HG02970 (cell line): ENCODE results near the gene PTCH2.

Source experiments
- ATAC-seq: cut with Tn5 transposase; IDR thresholded peaks from one replicate; pipeline ENCODE4 v1.9.1; 2021; ENCODE audit warnings: mild to moderate bottlenecking, moderate library complexity, moderate number of reproducible peaks; ENCODE audit not compliant: unreplicated experiment, low FRiP score

The PTCH2 gene, protein sequence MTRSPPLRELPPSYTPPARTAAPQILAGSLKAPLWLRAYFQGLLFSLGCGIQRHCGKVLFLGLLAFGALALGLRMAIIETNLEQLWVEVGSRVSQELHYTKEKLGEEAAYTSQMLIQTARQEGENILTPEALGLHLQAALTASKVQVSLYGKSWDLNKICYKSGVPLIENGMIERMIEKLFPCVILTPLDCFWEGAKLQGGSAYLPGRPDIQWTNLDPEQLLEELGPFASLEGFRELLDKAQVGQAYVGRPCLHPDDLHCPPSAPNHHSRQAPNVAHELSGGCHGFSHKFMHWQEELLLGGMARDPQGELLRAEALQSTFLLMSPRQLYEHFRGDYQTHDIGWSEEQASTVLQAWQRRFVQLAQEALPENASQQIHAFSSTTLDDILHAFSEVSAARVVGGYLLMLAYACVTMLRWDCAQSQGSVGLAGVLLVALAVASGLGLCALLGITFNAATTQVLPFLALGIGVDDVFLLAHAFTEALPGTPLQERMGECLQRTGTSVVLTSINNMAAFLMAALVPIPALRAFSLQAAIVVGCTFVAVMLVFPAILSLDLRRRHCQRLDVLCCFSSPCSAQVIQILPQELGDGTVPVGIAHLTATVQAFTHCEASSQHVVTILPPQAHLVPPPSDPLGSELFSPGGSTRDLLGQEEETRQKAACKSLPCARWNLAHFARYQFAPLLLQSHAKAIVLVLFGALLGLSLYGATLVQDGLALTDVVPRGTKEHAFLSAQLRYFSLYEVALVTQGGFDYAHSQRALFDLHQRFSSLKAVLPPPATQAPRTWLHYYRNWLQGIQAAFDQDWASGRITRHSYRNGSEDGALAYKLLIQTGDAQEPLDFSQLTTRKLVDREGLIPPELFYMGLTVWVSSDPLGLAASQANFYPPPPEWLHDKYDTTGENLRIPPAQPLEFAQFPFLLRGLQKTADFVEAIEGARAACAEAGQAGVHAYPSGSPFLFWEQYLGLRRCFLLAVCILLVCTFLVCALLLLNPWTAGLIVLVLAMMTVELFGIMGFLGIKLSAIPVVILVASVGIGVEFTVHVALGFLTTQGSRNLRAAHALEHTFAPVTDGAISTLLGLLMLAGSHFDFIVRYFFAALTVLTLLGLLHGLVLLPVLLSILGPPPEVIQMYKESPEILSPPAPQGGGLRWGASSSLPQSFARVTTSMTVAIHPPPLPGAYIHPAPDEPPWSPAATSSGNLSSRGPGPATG

DNA sequence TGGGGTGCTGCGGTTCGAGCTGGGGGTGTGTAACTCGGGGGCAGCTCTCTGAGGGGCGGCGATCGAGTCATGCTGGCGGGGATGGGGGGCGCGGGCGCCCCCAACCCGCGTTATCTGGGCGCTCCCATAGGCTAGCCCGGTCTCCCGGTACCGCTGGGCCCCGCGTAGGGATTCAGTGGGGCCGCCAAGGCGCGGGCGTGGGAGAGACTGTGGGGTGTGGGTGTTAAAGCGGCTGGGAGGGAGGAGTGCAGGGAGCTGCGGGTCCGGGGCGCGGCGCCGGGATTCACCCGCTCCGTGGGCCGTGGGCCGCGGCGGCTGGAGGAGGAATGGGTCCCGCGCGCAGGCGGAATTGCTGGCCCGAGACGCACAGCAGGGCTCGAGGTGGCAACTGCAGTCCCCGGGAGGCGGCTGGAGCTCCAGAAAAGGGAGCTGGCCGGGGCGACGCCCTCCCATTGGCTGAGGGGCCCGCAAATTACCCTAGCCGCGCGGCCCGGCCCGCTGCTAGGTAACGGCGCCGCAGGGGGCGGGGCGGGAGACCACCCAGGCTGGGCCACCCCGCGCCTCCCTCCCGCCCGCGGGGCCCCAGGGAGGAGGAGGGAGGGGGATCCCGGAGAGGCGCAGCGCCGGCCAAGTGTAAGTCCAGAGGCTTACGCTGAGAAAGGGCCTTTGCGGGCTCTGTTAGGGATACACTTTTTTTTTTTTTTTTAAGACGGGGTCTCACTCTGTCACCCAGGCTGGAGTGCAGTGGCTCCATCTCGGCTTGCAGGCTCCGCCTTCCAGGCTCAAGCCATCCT is at the start of gene PTCH2:
Gene PTCH2, minus strand, starts transcription at position 392 of the 794 bp plus-strand sequence. Its CDS starts 321 bp downstream, at position 71.
- ATAC-seq = no peak

DNA sequence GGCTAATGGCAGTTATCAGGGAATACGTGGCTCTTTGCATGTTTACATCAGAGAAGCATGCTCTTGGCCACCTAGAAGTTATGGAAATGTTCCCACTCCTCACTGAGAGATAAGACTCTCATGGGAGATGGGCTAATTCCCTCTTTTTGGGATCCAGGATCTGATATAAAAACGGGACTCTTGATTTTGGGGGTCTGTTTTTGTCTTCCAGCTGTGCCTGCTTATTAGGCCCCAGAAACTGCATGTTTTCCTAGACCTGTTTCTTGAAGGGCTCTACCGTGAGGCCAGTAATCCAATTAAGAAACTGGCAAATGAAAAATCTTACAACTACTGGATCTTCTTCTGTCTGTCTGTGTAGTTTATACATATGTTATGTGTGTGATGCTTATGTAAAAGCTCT is 47.0 kb upstream of the PTCH2 start:
- no peak for ATAC-seq

DNA sequence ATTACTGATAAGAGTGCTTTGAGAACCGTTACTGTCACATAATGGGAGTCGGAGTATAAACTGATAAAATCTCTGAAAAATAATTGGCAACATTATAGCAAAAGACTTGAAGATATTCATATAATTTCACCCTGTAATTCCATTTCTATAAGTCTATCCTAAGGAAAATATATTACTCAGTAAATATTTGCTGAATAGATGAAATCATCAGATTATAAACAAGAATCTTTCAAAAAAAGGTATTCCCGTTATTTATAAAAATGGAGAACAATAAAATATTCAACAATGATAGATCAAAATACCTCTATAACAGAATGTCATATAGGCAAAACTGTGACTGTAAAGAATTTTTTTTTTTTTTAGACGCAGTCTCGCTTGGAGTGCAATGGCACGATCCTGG is 42.4 kb upstream of the PTCH2 start:
- ATAC-seq = no peak

DNA sequence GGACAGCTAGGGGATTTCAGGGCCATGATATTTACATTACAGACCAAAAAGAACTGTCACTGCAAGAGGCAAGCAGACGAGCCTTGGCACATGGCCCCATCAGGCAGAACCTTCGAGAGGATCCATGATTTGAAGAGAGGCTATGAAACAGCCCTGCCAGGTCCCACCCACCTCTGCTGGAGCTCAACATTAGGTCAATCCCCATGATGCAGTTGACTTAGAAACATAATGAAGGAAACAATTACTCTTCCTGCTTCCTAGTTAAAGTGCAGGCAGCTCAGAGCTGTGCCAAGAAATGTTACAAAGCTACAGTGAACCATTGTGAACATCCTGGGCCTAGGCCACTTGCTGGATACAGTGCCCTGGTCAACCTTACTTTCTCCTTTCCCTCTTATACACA is 41.7 kb upstream of the PTCH2 start:
- no peak for ATAC-seq

DNA sequence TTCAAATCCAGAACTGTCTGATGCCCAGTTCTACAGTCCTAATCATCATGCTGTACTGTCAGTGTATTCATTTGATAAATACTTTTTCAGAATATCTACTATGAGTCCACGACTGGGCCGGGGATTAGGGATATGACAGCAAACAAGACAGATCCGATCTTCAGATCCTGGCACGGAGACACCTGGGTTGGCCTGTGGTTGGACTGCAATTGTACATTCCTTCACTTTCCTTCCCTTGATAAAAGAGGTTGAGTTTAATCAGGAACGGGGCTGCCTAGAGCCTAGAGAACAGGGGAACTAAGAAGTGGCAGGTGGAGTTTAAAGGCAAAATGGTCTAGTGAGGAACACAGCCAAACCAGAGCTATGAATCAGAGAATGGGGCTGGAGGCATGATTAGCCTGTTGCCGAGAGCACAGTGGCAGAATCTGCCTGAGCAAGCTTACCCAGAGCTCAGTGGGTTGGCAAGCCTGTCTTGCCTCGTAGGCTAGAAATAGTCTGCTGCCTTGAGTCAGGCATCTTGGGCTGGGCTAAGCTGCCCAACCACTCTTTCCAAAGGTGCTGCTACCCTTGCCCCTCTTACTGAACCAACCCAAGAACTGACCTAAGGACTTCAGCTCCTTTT is 38.1 kb upstream of the PTCH2 start:
- ATAC-seq = no peak

DNA sequence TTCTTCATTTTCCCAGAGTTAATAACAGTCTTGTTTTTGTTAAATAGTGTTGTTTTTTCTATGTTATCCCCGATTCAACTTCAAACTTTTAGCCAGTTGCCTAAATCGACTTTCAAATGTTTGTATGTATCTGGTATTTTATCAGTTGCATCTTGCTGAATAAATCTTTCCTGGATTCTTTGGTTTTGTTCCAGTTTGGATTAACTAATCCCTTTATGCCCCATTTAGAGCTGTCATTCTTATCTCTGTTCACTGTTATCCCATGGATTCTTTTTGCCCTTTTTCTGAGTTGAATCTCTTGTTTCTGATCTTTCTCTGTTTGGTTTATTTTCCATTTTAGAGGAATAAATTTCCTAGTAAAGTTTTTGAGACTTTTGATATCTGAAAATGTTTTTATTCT is 31.1 kb upstream of the PTCH2 start:
- no peak for ATAC-seq

DNA sequence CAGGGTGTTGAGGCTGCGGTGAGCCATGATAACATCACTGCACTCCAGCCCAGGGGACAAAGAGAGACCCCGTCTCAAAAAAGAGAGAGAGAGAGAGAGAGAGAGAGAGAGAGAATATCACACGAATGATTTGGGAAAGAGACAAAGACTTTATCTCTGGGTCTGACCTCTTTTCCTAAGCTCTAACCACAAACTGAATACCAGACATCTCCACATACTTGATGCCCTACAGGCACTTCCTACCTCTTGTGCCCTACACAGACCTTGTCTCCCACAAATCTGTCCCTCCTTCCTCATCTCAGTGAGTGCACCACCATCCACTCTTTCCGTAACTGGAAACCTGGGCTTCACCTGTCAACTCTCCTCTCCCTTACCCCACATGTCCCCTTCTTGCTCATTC is 27.0 kb upstream of the PTCH2 start:
- no peak for ATAC-seq

DNA sequence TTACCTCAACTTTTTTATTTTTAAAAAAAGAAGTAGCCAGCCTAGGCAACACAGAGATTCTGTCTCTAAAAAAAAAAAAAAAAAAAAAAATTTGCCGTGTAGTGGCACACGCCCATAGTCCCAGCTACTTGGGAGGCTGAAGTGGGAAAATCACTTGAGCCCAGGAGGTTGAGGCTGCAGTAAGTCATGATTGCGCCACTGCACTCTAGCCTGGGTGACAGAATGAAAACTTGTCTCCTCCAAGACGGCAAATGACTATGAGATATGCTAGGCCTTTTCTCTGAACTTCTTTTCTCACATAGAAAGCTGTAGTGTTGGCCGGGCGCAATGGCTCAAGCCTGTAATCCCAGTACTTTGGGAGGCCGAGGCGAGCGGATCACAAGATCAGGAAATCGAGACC is 24.7 kb upstream of the PTCH2 start:
- no peak for ATAC-seq

DNA sequence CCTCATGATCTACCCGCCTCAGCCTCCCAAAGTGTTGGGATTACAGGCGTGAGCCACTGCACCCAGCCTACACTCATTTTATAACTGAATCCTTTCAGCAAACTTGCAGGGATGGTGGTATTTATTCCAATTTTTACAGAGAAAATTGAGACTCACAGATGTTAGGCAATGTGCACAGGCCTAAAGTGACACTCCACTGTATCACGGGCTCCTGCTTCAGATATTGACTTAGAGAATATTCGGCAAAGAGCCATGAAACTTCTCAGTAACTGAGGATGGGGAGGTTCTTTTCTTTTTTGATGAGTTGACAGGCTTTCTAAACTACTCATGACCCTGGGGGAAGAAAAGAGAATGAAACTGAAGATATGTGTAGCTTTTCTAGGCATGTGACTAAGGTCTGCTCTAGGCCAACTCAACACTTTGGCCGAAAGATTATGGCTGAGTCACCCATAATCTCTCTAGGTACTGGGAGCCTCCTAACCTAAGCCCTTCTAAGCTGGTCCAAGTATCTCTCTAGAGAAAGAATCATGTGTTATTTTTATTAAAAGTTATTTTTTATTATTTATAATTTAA is 19.9 kb upstream of the PTCH2 start:
- no peak for ATAC-seq

DNA sequence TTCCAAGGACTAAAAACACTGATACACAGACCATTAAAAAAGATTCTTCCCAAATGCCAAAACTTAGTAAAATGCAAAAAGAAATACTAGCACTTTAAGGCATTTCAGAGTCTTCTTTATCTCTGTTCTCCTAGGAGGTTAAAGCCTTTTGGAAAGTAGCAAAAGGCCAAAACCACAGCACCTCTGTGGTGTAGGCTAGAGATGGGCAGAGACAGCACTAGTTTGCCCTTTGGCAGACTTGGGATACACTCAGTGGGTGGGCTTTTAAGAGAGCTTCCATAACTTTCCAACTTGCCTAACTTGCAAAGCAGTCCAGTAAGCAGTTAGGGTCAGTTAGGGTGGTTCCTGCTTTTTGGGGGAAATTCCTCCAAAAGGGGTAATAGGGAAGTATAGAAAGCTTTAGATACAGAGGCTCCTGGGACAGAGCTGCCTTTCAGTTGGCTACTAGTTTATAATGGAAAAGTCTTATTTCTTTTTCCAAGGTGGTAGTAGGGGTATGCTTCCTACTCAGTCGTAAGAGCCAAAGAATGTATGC is 17.9 kb upstream of the PTCH2 start:
- no peak for ATAC-seq

DNA sequence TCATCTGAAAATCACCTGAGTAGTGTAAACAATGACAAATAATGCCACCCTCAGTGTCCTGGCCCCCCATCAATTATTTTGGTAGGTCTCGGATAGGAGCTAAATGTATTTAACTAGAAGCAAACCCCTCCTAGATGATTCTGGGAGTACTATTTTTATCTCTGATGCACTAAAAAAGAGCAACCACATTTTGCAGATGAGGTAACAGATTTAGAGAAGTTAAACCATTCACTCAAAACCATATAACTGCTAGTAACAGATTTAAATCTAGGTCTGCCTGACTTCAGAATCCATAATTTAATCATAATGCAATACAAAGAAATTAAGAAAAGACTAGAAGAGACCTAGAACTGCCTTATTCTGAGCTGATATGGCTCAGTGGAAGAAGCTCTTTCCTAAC is 17.3 kb upstream of the PTCH2 start:
- ATAC-seq = no peak

DNA sequence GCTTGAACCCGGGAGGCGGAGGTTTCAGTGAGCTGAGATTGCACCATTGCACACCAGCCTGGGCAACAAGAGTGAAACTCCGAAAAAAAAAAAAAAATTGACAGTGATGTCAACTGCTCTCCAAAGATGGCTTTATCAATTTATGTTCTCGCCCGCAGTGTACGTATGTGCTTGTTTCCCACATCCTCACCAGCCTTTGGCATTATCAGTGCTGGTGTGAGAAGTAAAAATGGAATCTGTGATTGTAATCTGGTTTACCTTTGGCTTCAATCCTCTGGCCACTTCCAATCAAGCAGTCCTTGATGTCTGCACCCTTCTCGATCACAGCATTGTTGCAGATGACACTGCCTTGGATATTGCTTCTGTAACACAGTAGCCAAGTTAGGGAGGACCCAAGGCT is 14.4 kb upstream of the PTCH2 start:
- no peak for ATAC-seq

DNA sequence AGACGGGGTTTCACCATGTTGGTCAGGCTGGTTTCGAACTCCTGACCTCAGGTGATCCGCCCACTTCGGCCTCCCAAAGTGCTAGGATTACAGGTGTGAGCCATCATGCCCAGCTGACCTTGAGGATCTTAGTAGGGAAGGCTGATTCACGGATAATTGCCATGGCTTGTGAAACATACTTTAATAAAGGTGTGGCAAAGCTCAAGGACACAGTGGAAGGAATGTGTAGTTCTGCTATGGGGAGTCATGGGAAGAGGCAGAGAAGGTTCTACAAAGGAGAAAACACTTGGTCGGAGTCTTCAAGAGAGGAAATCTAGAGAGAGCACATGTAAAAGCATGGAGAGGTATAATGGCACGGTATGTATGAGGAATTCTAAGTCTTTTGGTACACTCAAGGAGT is 12.7 kb upstream of the PTCH2 start:
- ATAC-seq = no peak

DNA sequence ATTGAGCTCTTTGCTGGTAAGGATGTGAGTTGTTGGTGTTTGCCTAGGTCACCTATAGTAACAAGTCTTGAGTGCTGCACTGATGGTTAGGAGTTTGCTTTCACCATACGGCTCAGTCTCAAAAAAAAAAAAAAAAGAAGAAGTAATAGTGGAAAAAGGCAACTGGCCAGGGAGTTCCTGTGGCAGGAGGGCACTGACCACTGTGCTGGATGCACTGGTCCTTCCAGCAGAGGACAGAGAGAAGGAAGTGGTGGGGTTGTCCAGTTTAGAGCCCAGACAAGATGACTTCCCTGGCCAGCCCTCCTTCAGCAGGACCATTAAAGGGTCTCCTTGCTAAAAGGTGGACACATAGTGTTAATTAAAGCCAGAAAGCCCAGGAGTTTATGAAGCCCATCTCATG is 11.9 kb upstream of the PTCH2 start:
- ATAC-seq = no peak

DNA sequence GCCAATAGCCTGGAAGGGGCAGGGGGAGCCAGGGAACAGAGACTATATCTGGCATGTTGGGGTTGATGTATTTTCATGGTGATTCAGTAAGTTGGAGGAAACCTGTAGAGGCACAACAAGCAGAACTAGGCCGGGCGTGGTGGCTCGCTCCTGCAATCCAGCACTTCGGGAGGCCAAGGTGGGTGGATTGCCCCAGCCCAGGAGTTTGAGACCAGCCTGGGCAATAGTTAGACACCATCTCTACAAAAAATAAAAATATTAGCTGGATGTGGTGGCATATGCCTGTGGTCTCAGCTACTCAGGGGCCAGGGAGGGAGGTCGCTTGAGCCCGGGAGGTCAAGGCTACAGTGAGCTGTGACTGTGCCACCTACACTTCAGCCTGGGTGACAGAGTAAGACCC is 10.1 kb upstream of the PTCH2 start:
- ATAC-seq = no peak

DNA sequence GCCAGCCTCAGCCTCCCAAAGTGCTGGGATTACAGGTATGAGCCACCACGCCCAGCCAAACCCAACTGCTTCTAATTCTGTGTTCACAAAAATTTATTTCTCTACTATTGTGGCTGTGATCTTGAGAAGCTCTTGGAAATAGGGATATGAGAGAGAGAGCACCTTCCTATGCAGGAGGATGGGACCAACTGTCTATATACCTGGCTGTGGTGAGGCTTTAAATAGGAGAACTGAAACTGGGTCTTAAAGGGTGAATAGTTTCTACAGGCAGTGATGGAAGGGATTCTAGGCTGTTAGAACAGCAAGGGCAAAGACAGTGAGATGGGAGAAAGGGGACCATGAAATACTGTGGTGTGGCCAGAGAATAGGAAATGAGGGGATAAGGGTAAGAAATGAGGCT is 8.3 kb upstream of the PTCH2 start:
- ATAC-seq = no peak

DNA sequence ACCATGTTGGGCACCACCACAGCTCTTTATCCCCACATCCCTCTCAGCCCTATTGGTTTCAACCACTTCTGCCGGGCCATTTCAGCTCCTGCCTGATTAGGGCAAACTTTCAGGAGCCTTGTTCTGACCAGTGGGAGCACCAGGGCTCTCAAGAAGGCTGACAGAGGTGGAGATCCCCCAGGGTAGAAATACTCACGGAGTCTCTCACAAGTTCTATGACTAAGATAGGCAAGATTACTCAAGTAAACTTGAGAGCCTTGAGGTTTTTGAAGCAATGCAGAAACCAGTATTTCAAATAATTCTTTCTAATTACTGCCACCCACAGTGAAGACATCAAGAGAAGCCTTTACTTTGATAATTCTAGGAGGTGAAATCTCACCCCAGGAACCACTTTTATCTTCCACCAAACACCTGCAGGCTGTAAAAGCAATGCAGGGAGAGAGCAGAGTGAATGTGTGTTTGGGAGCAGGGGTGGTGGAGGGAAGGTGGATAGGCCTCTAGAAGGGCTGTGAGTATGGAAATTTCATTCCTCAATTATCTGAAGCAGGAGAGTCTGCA is 6.6 kb upstream of the PTCH2 start:
- ATAC-seq = no peak

DNA sequence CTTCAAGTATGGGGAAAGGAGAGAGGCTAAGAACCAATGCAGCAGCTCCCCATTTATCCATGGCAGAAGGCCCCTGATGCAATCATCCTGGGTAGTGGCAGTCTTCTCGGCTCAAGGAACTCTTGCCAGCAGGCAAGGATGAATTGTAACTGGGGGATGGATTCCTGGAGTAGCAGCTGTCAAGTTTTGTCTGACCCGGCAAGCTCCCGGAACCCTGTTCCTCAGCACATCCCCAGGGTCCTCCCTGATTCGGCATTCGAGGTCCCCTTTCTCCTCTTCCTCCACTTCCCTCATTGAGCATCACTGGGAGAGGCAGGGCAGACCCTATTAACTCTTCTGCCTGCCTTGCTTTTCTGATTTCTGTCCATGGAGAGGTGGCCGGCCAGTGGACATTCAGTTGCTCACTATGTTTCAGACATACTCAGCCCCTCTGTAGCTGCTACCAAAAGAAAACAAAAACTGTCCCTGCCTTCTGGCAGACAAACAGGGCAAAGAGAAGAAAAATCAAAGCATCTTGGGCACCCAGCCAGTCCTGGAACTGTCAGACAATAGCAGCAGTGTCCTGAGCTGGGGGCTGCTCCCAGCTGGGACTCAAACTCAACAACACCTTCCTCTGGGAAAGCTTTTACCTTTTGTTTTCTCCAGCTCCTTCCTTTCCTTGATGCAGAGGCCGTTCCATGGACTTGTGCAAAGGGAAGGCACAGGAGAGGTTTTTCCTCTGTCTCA is 5.6 kb upstream of the PTCH2 start:
- ATAC-seq = no peak
